ENCODE results near the gene SUPT3H. TPM values are rescaled to one million over a fixed set of nuclear protein-coding genes. Genes with fewer than 3 reads are reported as not detected.

SUPT3H gene
- total and polyA plus RNA-seq, 2 experiments from 2014 or later: 12.4 to 19.4 TPM

DNA sequence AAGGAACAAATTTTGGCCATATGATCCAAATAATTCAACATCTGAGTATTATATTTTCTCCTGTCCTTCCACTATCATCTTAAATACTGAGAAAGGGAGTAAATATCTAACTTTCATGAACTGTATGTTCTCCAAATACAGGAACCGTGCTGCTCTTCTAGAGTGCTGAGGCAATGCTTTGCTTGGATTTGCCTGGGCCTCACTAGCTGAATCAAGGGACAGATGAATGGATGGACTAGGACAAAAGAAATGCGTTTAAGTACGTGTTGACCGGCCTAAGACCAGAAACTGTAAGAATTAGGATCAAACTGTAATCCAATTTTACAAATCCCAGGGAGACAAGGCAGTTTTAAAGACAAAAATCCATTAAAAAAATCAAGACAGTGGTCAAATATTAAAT, 412.0 kb downstream of the SUPT3H start:
- Histone ChIP-seq H3K4me3 (no peak overlapping the region), H3K4me1 (ENCODE audit: low read depth) (no peaks in the 10 kb centered on the region), H3K9me3 (ENCODE audit: low read depth) (no peaks in the 10 kb centered on the region), H3K27ac (no peak overlapping the region), H3K36me3 (no peaks in the 10 kb centered on the region), H3K27me3 (no peaks in the 10 kb centered on the region)
- DNase-seq (ENCODE audit: low read depth in 1 of 2, low spot score in 1 of 2): no peak
- TF ChIP-seq CTCF (IDR thresholded peaks at IDR 0.05; ENCODE audit: low read depth, low read length): no peak

DNA sequence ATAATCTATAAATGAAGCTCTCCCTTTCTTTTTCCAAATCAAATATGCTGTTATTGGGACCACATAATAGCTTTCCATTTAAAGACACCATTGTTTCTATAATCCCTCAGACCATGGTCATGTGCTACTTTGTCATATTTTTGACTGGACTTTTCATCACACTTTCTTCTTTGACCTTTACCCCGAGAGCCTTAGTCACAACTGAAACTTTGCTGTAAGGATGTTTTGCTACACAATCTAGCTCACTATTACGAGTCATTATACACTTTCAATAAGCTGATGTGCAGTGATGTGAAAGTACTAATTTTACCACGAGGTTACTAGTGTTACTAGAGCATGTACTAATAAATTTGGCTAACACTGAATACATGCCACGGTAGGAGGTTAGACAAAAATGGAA, 416.8 kb downstream of the SUPT3H start:
- Histone ChIP-seq H3K4me1 (ENCODE audit: low read depth) (no peaks in the 10 kb centered on the region), H3K4me3 (no peak overlapping the region), H3K9me3 (ENCODE audit: low read depth) (no peaks in the 10 kb centered on the region), H3K27me3 (no peaks in the 10 kb centered on the region), H3K27ac (no peak overlapping the region), H3K36me3 (no peaks in the 10 kb centered on the region)
- TF ChIP-seq CTCF (IDR thresholded peaks at IDR 0.05; ENCODE audit: low read depth, low read length): no peak
- DNase-seq (ENCODE audit: low read depth in 1 of 2, low spot score in 1 of 2): peak in 1 of 2 donors; percentile 12

DNA sequence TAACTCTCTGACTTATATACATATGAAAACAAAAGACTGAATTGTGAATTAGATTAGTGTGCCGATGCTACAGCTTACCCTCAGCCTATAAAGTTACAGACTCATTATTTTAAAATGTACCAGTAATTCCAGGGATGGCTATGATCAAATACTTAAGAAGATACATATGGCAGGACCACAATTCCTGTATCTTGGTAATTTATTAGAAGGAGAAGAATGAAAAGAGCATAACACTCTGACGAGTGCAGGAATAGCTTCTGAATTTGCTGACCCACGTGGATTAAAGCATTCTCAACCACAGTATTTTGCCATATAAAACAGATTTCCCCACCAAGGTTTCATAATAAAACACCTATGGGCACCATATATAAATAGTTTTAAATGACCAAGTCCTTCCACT, 418.1 kb downstream of the SUPT3H start:
- H3K36me3 ChIP-seq: no peaks in the 10 kb centered on the region
- TF ChIP-seq CTCF (IDR thresholded peaks at IDR 0.05; ENCODE audit: low read depth, low read length): no peak

GRCh38 chr6:44957156-44957555, 420.6 kb downstream of the SUPT3H start:
- H3K4me1 ChIP-seq (ENCODE audit: low read depth): no peaks in the 10 kb centered on the region
- no peak overlapping the region for H3K4me3 ChIP-seq
- no peaks in the 10 kb centered on the region for H3K27me3 ChIP-seq
- no peak overlapping the region for H3K27ac ChIP-seq
- H3K9me3 ChIP-seq (ENCODE audit: low read depth): no peaks in the 10 kb centered on the region
- TF ChIP-seq CTCF (IDR thresholded peaks at IDR 0.05; ENCODE audit: low read depth, low read length): no peak
- H3K36me3 ChIP-seq: no peaks in the 10 kb centered on the region
- no peak for DNase-seq (ENCODE audit: low read depth in 1 of 2, low spot score in 1 of 2)

More for the DNA sequence above, 418.1 kb downstream of the SUPT3H start:
- no peak for DNase-seq (ENCODE audit: low read depth in 1 of 2, low spot score in 1 of 2)
- Histone ChIP-seq H3K27me3 (no peaks in the 10 kb centered on the region), H3K9me3 (ENCODE audit: low read depth) (no peaks in the 10 kb centered on the region), H3K4me3 (no peak overlapping the region), H3K27ac (no peak overlapping the region), H3K4me1 (ENCODE audit: low read depth) (no peaks in the 10 kb centered on the region)

- Histone ChIP-seq H3K27ac (no peak overlapping the region), H3K4me1 (ENCODE audit: low read depth) (no peaks in the 10 kb centered on the region), H3K9me3 (ENCODE audit: low read depth) (no peaks in the 10 kb centered on the region), H3K27me3 (no peaks in the 10 kb centered on the region), H3K36me3 (no peaks in the 10 kb centered on the region), H3K4me3 (no peak overlapping the region)
- TF ChIP-seq CTCF (IDR thresholded peaks at IDR 0.05; ENCODE audit: low read depth, low read length): no peak
- DNase-seq (ENCODE audit: low read depth in 1 of 2, low spot score in 1 of 2): peak in 1 of 2 donors; percentile 62
Observed at GRCh38 chr6:44956396-44956795, 421.3 kb downstream of the SUPT3H start.

GRCh38 chr6:44955145-44955544, 422.6 kb downstream of the SUPT3H start:
- no peak overlapping the region for H3K4me3 ChIP-seq
- H3K9me3 ChIP-seq (ENCODE audit: low read depth): no peaks in the 10 kb centered on the region
- no peaks in the 10 kb centered on the region for H3K36me3 ChIP-seq
- TF ChIP-seq CTCF (IDR thresholded peaks at IDR 0.05; ENCODE audit: low read depth, low read length): no peak
- no peak overlapping the region for H3K27ac ChIP-seq
- no peaks in the 10 kb centered on the region for H3K27me3 ChIP-seq
- H3K4me1 ChIP-seq (ENCODE audit: low read depth): no peaks in the 10 kb centered on the region
- DNase-seq (ENCODE audit: low read depth in 1 of 2, low spot score in 1 of 2): no peak
